ENCODE results near the gene SPA17.

- TF ChIP-seq CTCF (IDR thresholded peaks at IDR 0.05) (no peak), EZH2 (IDR thresholded peaks at IDR 0.05) (no peak)
Observed at GRCh38 chr11:124635932-124636331, 37.8 kb upstream of the SPA17 start.
